HG03159 (cell line): ENCODE measurements around the gene AP5M1.
"Not testable (repeated sequence)": the region's sequence is repeated elsewhere in the genome, so short reads cannot be mapped to it uniquely, and the experiment has no call there.

Source experiments
- ATAC-seq: cut with Tn5 transposase; IDR thresholded peaks from one replicate; pipeline ENCODE4 v1.9.1; 2021; ENCODE audit warnings: mild to moderate bottlenecking, moderate library complexity; ENCODE audit not compliant: unreplicated experiment

Gene AP5M1

GRCh38 chr14:57290751-57291150 lies 22.0 kb downstream of the AP5M1 start:
- no peak for ATAC-seq

- ATAC-seq: no peak
These were observed 23.2 kb downstream of the AP5M1 start for GRCh38 chr14:57291692-57292647.

- ATAC-seq: no peak
These were observed 25.4 kb downstream of the AP5M1 start for GRCh38 chr14:57293866-57294837.

- ATAC-seq: no peak
These were observed 26.5 kb downstream of the AP5M1 start for GRCh38 chr14:57295239-57295638.

GRCh38 chr14:57297852-57298251 lies 29.1 kb downstream of the AP5M1 start:
- ATAC-seq: no peak

- ATAC-seq: no peak
These were observed 30.7 kb downstream of the AP5M1 start for GRCh38 chr14:57299511-57299910.

- no peak for ATAC-seq
These were observed 34.1 kb downstream of the AP5M1 start for GRCh38 chr14:57302883-57303282.

- ATAC-seq: no peak
These were observed 45.8 kb downstream of the AP5M1 start for GRCh38 chr14:57314396-57315089.

GRCh38 chr14:57317248-57317833 lies 48.6 kb downstream of the AP5M1 start:
- ATAC-seq: peak; percentile 72

- no peak for ATAC-seq
These were observed 50.9 kb downstream of the AP5M1 start for GRCh38 chr14:57319636-57320192.

GRCh38 chr14:57323721-57324120 lies 55.0 kb downstream of the AP5M1 start:
- no peak for ATAC-seq

GRCh38 chr14:57326253-57326652 lies 57.5 kb downstream of the AP5M1 start:
- ATAC-seq: peak; percentile 70

GRCh38 chr14:57329833-57330232 lies 61.1 kb downstream of the AP5M1 start:
- ATAC-seq: no peak

GRCh38 chr14:57332475-57332874 lies 63.7 kb downstream of the AP5M1 start:
- ATAC-seq: not testable (repeated sequence)

- not testable (repeated sequence) for ATAC-seq
These were observed 65.0 kb downstream of the AP5M1 start for GRCh38 chr14:57333726-57334125.

- not testable (repeated sequence) for ATAC-seq
These were observed 75.0 kb downstream of the AP5M1 start for GRCh38 chr14:57343545-57344297.

- no peak for ATAC-seq
These were observed 76.3 kb downstream of the AP5M1 start for GRCh38 chr14:57345106-57345505.

- no peak for ATAC-seq
These were observed 78.0 kb downstream of the AP5M1 start for GRCh38 chr14:57346741-57347140.
